ENCODE results near the gene C12orf60. TPM values are rescaled to one million over a fixed set of nuclear protein-coding genes. Genes with fewer than 3 reads are reported as not detected.

The C12orf60 gene
- total RNA-seq, 4 donors from 2014 or later = 0.20 to 2.1 (median 0.89) TPM

DNA sequence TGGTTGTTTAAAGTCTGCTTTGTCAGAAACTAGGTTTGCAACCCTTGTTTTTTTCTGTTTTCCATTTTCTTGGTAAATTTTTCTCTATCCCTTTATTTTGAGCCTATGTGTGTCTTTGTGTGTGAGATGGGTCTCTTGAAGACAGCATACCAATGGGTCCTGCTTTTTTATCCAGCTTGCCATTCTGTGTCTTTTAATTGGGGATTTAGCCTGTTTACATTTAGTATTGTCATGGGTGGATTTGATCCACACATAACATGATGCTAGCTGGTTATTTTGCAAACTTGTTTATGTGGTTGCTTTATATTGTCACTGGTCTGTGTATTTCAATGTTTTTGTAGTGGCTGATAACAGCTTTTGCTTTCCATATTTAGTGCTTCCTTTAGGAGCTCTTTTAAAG is 57.0 kb downstream of the C12orf60 start:
- Histone ChIP-seq H3K4me1 (no peaks in the 10 kb centered on the region), H3K9me3 (peaks cover 0 to 24% (median 6%) of the 10 kb centered on the region in 4 donors), H3K27ac (no peak overlapping the region), H3K27me3 (no peaks in the 10 kb centered on the region), H3K4me3 (no peak overlapping the region), H3K36me3 (no peaks in the 10 kb centered on the region)
- TF ChIP-seq EP300 (IDR thresholded peaks at IDR 0.05) (no peak), POLR2A (IDR thresholded peaks at IDR 0.05) (no peak)
- TF ChIP-seq, protein P1, sequence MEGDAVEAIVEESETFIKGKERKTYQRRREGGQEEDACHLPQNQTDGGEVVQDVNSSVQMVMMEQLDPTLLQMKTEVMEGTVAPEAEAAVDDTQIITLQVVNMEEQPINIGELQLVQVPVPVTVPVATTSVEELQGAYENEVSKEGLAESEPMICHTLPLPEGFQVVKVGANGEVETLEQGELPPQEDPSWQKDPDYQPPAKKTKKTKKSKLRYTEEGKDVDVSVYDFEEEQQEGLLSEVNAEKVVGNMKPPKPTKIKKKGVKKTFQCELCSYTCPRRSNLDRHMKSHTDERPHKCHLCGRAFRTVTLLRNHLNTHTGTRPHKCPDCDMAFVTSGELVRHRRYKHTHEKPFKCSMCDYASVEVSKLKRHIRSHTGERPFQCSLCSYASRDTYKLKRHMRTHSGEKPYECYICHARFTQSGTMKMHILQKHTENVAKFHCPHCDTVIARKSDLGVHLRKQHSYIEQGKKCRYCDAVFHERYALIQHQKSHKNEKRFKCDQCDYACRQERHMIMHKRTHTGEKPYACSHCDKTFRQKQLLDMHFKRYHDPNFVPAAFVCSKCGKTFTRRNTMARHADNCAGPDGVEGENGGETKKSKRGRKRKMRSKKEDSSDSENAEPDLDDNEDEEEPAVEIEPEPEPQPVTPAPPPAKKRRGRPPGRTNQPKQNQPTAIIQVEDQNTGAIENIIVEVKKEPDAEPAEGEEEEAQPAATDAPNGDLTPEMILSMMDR (IDR thresholded peaks at IDR 0.05) = no peak
- no peak for DNase-seq (ENCODE audit: low spot score in 2 of 2)

DNA sequence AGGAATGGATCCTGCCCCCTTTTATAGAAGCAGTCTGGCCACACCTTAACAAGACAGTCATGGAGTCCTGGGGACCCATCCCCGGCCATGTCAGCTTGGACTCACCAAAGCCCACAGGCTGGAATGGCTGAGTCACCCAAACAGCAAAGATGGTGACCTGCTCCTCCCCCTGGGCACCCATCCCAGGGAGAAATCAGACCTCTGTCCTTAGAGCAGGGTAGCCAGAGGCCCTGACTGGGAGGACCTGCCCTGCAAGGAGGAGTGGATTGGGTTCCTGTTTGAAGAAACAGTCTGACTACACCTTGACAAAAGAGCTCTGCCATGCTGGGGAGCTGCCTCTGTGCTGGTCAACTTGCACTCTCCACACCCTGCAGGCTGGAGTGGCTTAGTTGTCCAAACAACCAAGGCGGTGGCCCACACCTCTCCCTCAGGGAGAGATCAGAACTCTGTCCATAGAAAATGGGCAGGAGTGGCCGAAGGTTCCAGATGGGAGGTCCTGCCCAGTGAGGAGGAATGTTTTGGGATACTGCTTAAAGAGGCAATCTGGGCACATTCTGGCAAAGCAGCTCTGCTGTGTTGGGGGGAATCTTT is 65.5 kb downstream of the C12orf60 start:
- no peaks in the 10 kb centered on the region for H3K36me3 ChIP-seq
- H3K27ac ChIP-seq = no peak overlapping the region
- H3K4me1 ChIP-seq = peaks cover 0 to 10% (median 0%) of the 10 kb centered on the region in 4 donors
- DNase-seq (ENCODE audit: low spot score in 2 of 2) = no peak
- TF ChIP-seq, protein P1 (IDR thresholded peaks at IDR 0.05) = no peak
- TF ChIP-seq EP300 (IDR thresholded peaks at IDR 0.05) (no peak), POLR2A (IDR thresholded peaks at IDR 0.05) (no peak)
- H3K27me3 ChIP-seq = no peaks in the 10 kb centered on the region
- 82 to 100% methylated on average over 2 to 3 of the region's 3 CpGs for WGBS, 2 donors
- peaks cover 0 to 10% (median 0%) of the 10 kb centered on the region in 4 donors for H3K9me3 ChIP-seq
- no peak overlapping the region for H3K4me3 ChIP-seq

DNA sequence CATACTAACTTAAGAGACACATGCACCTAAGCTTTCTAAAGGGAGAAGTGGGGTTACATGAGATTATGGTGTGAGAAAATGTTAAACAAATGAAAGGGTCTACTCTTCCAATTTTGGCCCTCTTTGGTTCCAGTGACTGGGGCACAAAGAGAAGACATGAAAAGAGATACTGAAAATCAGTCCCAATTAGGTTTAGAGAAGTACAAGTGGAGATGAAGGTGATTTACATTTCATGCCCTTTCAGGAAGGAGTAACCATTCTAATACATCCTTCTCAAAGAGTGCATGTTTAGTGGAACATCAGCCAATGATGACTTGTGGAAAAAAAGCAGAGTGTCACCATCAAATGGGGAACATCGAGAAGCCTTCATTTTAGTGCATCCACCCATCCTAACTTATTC is 67.8 kb downstream of the C12orf60 start:
- WGBS, 2 donors = 97 to 100% methylated on average over 1 of the region's 1 CpG

DNA sequence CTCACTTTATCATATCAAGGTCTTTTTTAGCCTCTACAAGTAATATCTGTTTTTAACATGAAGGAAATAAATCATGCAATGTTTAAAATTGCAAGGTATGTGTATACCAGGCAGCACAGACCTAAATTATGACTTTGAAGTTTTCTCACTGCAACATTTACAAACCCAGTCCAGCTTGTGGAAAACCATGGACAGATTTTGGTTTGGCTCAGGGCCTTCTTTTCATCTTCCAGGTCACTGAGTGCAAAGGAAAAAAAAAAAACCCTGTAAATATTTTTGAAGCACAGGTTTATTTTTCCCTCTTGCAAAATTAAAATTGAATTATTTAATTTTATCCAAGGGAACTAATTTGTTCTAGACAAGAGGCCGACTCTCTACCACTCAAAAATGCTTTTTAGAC is 68.4 kb downstream of the C12orf60 start:
- DNase-seq (ENCODE audit: low spot score in 2 of 2) = no peak
- TF ChIP-seq, protein P1 (IDR thresholded peaks at IDR 0.05) = no peak
- TF ChIP-seq POLR2A (IDR thresholded peaks at IDR 0.05) = no peak
- TF ChIP-seq EP300 (IDR thresholded peaks at IDR 0.05) = no peak
- 72 to 84% methylated on average over 1 of the region's 1 CpG for WGBS, 2 donors

More for the DNA sequence above, 67.8 kb downstream of the C12orf60 start:
- H3K27ac ChIP-seq = no peak overlapping the region
- no peaks in the 10 kb centered on the region for H3K36me3 ChIP-seq
- peaks cover 0 to 10% (median 0%) of the 10 kb centered on the region in 4 donors for H3K4me1 ChIP-seq
- DNase-seq (ENCODE audit: low spot score in 2 of 2) = no peak
- TF ChIP-seq EP300 (IDR thresholded peaks at IDR 0.05) (no peak), POLR2A (IDR thresholded peaks at IDR 0.05) (no peak)
- TF ChIP-seq, protein P1 (IDR thresholded peaks at IDR 0.05) = no peak
- no peaks in the 10 kb centered on the region for H3K27me3 ChIP-seq
- peaks cover 0 to 6% (median 0%) of the 10 kb centered on the region in 4 donors for H3K9me3 ChIP-seq
- no peak overlapping the region for H3K4me3 ChIP-seq

DNA sequence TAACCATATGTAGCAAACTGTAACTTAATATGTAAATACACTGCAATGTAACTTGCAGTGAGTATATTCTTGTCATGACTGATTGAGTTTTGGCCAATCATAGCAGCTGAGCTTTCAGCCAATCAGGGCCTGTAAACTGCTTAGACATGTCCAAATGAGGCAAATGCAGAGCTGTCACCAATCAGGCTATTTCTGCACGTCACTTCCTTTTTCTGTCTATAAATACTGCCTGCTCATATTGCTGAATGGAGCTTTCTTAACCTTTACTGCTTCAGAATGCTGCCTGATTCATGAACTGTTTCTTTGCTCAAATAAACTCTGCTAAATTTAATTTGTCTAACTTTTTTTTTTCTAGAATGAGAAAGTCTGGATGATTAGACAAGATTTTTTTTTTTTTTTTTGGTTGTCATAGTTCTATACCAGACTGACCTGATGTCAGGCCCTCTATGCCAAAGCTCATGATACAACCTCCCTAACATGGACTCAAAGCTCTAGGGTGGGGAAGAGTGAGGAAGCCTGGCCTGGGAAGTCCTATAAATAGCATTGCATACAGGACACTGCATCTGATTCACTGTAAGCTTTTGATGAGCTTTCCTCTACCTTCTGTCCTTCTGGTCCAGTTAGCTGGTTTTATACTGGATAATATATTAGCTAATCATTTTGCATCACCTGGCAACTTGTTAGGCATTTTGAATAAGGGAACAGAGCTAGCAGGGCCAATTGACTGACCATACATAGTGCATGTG is 70.1 kb downstream of the C12orf60 start:
- Histone ChIP-seq H3K9me3 (no peaks in the 10 kb centered on the region), H3K4me3 (no peak overlapping the region), H3K36me3 (no peaks in the 10 kb centered on the region), H3K27ac (no peak overlapping the region), H3K27me3 (no peaks in the 10 kb centered on the region), H3K4me1 (peaks cover 0 to 9% (median 0%) of the 10 kb centered on the region in 4 donors)
- WGBS, 2 donors = 43 to 54% methylated on average over 1 of the region's 1 CpG
- TF ChIP-seq EP300 (IDR thresholded peaks at IDR 0.05) = no peak
- no peak for TF ChIP-seq POLR2A (IDR thresholded peaks at IDR 0.05)
- TF ChIP-seq, protein P1 (IDR thresholded peaks at IDR 0.05) = no peak
- no peak for DNase-seq (ENCODE audit: low spot score in 2 of 2)

More for the DNA sequence above, 68.4 kb downstream of the C12orf60 start:
- Histone ChIP-seq H3K9me3 (peaks cover 0 to 2% (median 0%) of the 10 kb centered on the region in 4 donors), H3K4me1 (peaks cover 0 to 10% (median 0%) of the 10 kb centered on the region in 4 donors), H3K27me3 (no peaks in the 10 kb centered on the region), H3K27ac (no peak overlapping the region), H3K4me3 (no peak overlapping the region), H3K36me3 (no peaks in the 10 kb centered on the region)
